ENCODE data around the gene MRPS31. TPM values are rescaled to one million over a fixed set of nuclear protein-coding genes. Genes with fewer than 3 reads are reported as not detected.

The MRPS31 gene
- polyA plus RNA-seq, 1 of the 3 experiments (the other 2 are of a cell fraction) = 13.3 TPM

DNA sequence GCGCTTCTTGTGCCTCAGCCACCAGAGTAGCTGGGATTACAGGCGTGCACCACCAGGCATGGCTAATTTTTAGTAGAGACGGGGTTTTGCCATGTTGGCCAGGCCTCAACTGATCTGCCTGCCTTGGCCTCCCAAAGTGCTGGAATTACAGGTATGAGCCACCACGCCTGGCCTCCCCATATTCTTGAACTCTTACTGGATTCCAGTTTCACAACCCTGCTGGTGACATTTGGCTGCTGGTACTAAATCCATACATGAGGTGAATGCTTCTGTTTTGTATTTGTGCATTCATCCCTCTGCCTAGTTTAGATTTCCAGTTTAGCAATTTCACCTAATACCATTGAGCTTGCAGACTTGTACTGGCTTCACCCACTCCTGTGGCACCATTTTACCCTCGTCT is 32.3 kb upstream of the MRPS31 start:
- Histone ChIP-seq H3K4me1 (ENCODE audit: control insufficient read depth in 1 of 2, insufficient read depth in 2 of 2, low read depth in 1 of 2, low read length in 1 of 2) (no peaks in the 10 kb centered on the region), H3K79me2 (ENCODE audit: insufficient read depth) (no peaks in the 10 kb centered on the region), H3K9me2 (no peaks in the 10 kb centered on the region), H3K9me3 (no peaks in the 10 kb centered on the region), H3K36me3 (replicated peaks in 1 of 2; ENCODE audit: control insufficient read depth in 1 of 2, insufficient read depth in 2 of 2, low read length in 1 of 2) (peaks cover 33 to 63% of the 10 kb centered on the region in 2 experiments), H3K9ac (no peak overlapping the region), H3K27ac (ENCODE audit: low read depth in 2 of 2, low read length in 1 of 2) (no peak overlapping the region), H3K4me3 (ENCODE audit: low read depth in 2 of 2, low read length in 1 of 2) (no peak overlapping the region), H4K20me1 (ENCODE audit: insufficient read depth) (no peaks in the 10 kb centered on the region), H3K4me2 (no peak overlapping the region), H2AFZ (ENCODE audit: low read depth) (no peak overlapping the region), H3F3A (replicated peaks; ENCODE audit: insufficient read depth) (no peaks in the 10 kb centered on the region), H3K27me3 (ENCODE audit: insufficient read depth) (no peaks in the 10 kb centered on the region)
- CTCF ChIA-PET = no interaction called here
- TF ChIP-seq ELF1 (IDR thresholded peaks at IDR 0.05) (no peak), FOXM1 (IDR thresholded peaks at IDR 0.05; ENCODE audit: low read depth) (no peak), GATA2 (CRISPR knock-in tag; IDR thresholded peaks at IDR 0.05) (no peak), YY1 (IDR thresholded peaks at IDR 0.05; ENCODE audit: low read depth) (no peak), MEF2A (IDR thresholded peaks at IDR 0.05; ENCODE audit: borderline replicate concordance, low read depth) (no peak), TCF12 (IDR thresholded peaks at IDR 0.05) (no peak), CHD2 (IDR thresholded peaks at IDR 0.05; ENCODE audit: low read length, partially characterized antibody) (no peak)
- POLR2A ChIA-PET = no interaction called here
- 95% methylated on average over 5 of the region's 5 CpGs for WGBS (ENCODE audit: low lambda C conversion rate)
- DNase-seq = no peak

DNA sequence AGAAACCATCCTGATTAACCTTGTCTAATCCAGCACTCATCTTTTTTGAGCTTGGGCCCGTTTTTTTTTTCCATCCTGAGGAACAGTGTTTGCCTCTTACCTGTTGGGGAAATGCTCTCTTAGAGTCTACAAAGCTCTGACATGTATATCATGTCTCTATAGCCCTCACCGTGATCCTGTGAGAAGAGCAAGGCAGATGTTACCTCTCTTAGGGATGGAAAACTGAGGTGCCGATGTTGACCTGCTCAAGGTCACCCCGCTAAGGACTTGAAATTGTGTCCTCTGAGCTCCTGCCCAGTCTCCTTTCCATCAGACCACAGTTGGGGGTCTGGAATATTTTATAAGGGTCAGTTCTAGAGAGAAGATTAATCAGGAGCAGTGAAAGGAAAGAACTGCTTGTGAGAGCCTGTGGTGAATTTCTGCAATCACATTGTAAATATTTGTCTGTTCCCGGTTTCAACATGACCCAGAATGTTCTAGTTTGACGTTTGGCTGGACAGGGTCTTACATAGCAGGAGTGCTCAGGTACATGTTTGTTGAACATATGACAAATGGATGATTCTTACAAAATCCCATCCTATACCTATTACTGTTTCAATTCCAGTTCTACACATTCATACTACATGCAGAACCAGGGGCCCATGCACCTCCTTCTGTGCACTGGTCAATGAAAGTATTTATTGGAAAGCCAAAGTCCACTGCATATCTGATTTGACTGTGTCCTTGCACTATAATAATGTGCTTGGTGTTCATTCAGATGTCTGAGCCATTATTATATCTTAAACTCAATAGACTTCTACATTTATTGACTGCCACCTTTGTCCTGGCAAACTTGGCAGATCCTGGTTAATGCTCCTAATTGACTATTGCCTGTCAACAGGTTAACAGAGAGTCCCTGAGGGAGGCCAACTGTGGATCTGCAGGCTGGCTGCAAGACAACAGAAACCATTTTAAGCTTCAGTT is 30.5 kb upstream of the MRPS31 start:
- DNase-seq = no peak
- Histone ChIP-seq H4K20me1 (ENCODE audit: insufficient read depth) (no peaks in the 10 kb centered on the region), H3K4me1 (ENCODE audit: control insufficient read depth in 1 of 2, insufficient read depth in 2 of 2, low read depth in 1 of 2, low read length in 1 of 2) (peaks cover 0 to 2% of the 10 kb centered on the region in 2 experiments; a peak in 1 of 4 replicates), H3F3A (replicated peaks; ENCODE audit: insufficient read depth) (no peaks in the 10 kb centered on the region), H3K9me2 (no peaks in the 10 kb centered on the region), H3K9me3 (no peaks in the 10 kb centered on the region), H3K36me3 (replicated peaks in 1 of 2; ENCODE audit: control insufficient read depth in 1 of 2, insufficient read depth in 2 of 2, low read length in 1 of 2) (peaks cover 32 to 54% of the 10 kb centered on the region in 2 experiments), H3K9ac (no peak overlapping the region), H3K79me2 (ENCODE audit: insufficient read depth) (no peaks in the 10 kb centered on the region; the same call in 1 of the 2 replicates), H3K4me2 (no peak overlapping the region), H3K27me3 (ENCODE audit: insufficient read depth) (no peaks in the 10 kb centered on the region), H3K4me3 (ENCODE audit: low read depth in 2 of 2, low read length in 1 of 2) (no peak overlapping the region), H2AFZ (ENCODE audit: low read depth) (no peak overlapping the region), H3K27ac (ENCODE audit: low read depth in 2 of 2, low read length in 1 of 2) (no peak overlapping the region)
- TF ChIP-seq TAF1 (IDR thresholded peaks at IDR 0.05; ENCODE audit: borderline replicate concordance, low read depth, low read length) = no peak
- TF ChIP-seq, protein P1, sequence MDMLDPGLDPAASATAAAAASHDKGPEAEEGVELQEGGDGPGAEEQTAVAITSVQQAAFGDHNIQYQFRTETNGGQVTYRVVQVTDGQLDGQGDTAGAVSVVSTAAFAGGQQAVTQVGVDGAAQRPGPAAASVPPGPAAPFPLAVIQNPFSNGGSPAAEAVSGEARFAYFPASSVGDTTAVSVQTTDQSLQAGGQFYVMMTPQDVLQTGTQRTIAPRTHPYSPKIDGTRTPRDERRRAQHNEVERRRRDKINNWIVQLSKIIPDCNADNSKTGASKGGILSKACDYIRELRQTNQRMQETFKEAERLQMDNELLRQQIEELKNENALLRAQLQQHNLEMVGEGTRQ (IDR thresholded peaks at IDR 0.05; ENCODE audit: borderline replicate concordance, low read depth, low read length) = no peak
- 96% methylated on average over 5 of the region's 6 CpGs for WGBS (ENCODE audit: low lambda C conversion rate)
- POLR2A ChIA-PET = no interaction called here
- CTCF ChIA-PET = interaction anchor here (1.4 kb wide), 1 partner anchor 120 kb away, joined by 4 read pairs; no protein-coding TSS in a partner anchor

DNA sequence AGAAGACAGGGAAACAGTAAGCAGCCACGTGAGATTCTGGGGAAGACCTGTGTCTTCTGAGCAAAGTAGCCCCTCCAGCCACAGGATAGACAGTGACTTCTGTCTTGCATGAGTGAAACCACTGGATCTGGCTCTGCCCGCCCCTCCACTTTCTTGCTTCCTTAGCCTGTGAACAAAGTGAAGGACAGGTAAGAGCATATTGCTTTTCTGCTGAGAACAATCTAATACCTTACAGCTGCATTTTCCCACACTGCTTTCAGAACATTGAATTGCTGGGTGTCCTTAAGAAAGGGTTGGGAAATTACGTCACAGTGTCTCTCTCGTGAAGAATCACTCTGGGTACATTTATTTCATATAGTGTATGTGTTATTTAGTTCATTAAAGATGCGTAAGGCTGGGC is 29.6 kb upstream of the MRPS31 start:
- Histone ChIP-seq H3K4me1 (ENCODE audit: control insufficient read depth in 1 of 2, insufficient read depth in 2 of 2, low read depth in 1 of 2, low read length in 1 of 2) (peaks cover 0 to 2% of the 10 kb centered on the region in 2 experiments; a peak in 1 of 4 replicates), H3K27ac (ENCODE audit: low read depth in 2 of 2, low read length in 1 of 2) (no peak overlapping the region), H3K9me3 (no peaks in the 10 kb centered on the region), H3F3A (replicated peaks; ENCODE audit: insufficient read depth) (no peaks in the 10 kb centered on the region), H4K20me1 (ENCODE audit: insufficient read depth) (no peaks in the 10 kb centered on the region), H3K4me3 (ENCODE audit: low read depth in 2 of 2, low read length in 1 of 2) (no peak overlapping the region), H3K9ac (no peak overlapping the region), H3K4me2 (no peak overlapping the region), H3K79me2 (ENCODE audit: insufficient read depth) (no peaks in the 10 kb centered on the region; the same call in 1 of the 2 replicates), H3K36me3 (replicated peaks in 1 of 2; ENCODE audit: control insufficient read depth in 1 of 2, insufficient read depth in 2 of 2, low read length in 1 of 2) (peaks cover 28 to 47% of the 10 kb centered on the region in 2 experiments), H3K9me2 (no peaks in the 10 kb centered on the region), H2AFZ (ENCODE audit: low read depth) (no peak overlapping the region), H3K27me3 (ENCODE audit: insufficient read depth) (no peaks in the 10 kb centered on the region)
- ChIA-PET POLR2A (no interaction called here), CTCF (no interaction called here)
- TF ChIP-seq NRF1 (IDR thresholded peaks at IDR 0.05; ENCODE audit: low read depth, low read length) (no peak), FOSL2 (IDR thresholded peaks at IDR 0.05; ENCODE audit: borderline replicate concordance, low read depth) (no peak), SIN3A (IDR thresholded peaks at IDR 0.05; ENCODE audit: borderline replicate concordance, low read depth, low read length) (no peak), GABPA (IDR thresholded peaks at IDR 0.05; ENCODE audit: low read depth) (no peak), CHD2 (IDR thresholded peaks at IDR 0.05; ENCODE audit: low read length, partially characterized antibody) (no peak), YY1 (IDR thresholded peaks at IDR 0.05; ENCODE audit: low read depth) (no peak), EP300 (IDR thresholded peaks at IDR 0.05; ENCODE audit: borderline replicate concordance in 1 of 2, low read depth in 1 of 2, low read length in 1 of 2) (no peak), TCF12 (IDR thresholded peaks at IDR 0.05) (no peak), RFX5 (IDR thresholded peaks at IDR 0.05; ENCODE audit: low read length) (no peak)
- TF ChIP-seq, protein P1 (IDR thresholded peaks at IDR 0.05; ENCODE audit: borderline replicate concordance, low read depth, low read length) = no peak
- TF ChIP-seq, protein P2, sequence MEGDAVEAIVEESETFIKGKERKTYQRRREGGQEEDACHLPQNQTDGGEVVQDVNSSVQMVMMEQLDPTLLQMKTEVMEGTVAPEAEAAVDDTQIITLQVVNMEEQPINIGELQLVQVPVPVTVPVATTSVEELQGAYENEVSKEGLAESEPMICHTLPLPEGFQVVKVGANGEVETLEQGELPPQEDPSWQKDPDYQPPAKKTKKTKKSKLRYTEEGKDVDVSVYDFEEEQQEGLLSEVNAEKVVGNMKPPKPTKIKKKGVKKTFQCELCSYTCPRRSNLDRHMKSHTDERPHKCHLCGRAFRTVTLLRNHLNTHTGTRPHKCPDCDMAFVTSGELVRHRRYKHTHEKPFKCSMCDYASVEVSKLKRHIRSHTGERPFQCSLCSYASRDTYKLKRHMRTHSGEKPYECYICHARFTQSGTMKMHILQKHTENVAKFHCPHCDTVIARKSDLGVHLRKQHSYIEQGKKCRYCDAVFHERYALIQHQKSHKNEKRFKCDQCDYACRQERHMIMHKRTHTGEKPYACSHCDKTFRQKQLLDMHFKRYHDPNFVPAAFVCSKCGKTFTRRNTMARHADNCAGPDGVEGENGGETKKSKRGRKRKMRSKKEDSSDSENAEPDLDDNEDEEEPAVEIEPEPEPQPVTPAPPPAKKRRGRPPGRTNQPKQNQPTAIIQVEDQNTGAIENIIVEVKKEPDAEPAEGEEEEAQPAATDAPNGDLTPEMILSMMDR (IDR thresholded peaks at IDR 0.05) = no peak
- TF ChIP-seq, protein P3, sequence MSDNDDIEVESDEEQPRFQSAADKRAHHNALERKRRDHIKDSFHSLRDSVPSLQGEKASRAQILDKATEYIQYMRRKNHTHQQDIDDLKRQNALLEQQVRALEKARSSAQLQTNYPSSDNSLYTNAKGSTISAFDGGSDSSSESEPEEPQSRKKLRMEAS (IDR thresholded peaks at IDR 0.05; ENCODE audit: low read depth) = no peak
- WGBS (ENCODE audit: low lambda C conversion rate) = 83% methylated on average over 5 of the region's 5 CpGs
- DNase-seq = no peak
